GM18526 (cell line): ENCODE results near the gene HTRA1.

Source experiments
- POLR2A ChIP-seq: IDR thresholded peaks from 3 replicates; pipeline ENCODE4 v1.6.1; 2011; ENCODE audit not compliant: insufficient read length; ENCODE audit errors: extremely low read depth

Gene HTRA1

DNA sequence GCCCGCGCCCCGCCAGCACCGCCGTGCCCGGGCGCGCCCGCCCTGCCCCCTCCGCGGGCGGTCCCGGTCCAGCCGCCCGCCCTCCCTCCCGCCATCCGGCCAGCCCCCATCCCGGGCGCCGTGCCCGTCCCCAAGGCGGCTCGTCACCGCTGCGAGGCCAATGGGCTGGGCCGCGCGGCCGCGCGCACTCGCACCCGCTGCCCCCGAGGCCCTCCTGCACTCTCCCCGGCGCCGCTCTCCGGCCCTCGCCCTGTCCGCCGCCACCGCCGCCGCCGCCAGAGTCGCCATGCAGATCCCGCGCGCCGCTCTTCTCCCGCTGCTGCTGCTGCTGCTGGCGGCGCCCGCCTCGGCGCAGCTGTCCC, at the start of gene HTRA1:
TSS of gene HTRA1 (plus strand) at position 187 of the 362 bp plus-strand sequence. CDS start at position 287, 100 bp downstream.
- TF ChIP-seq POLR2A = no peak

- no peak for TF ChIP-seq POLR2A
Measured at GRCh38 chr10:122413327-122413726, 48.0 kb upstream of the HTRA1 start.

GRCh38 chr10:122417667-122418066, 43.7 kb upstream of the HTRA1 start:
- no peak for TF ChIP-seq POLR2A

GRCh38 chr10:122419016-122419415, 42.3 kb upstream of the HTRA1 start:
- no peak for TF ChIP-seq POLR2A

DNA sequence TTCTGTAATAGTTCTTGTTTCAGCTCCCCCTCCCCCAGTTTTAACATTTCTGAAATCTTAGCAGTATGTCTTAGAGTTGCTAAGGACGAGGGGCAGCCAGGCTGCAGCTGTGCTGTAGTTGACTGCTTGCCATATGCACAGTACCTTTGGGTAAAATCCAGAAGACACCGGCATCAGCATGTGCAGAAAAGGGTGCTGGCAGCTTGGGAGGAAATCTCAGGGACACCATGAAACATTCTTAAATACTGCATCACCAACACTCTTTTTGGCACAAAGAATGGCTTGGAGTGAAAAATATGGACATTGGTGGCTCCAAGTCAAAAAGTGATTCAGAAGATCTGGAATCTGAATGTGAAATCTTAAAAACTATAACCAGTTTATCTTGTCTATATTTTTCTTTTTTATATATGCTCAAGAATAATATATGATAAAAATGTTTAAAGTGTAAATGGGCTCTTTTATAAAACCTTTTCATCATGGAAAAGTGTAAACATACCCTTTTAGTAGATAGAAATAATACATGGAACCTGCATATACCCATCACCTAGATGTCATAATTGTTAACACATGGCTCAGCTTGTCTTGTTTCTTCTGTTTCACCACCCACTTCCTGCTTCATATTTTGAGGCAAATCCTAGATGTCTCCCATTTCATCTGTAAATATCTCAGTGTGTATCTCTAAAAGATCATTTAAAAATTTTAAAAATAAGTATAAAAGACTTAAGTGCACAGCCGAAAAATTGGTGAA, 41.3 kb upstream of the HTRA1 start:
- no peak for TF ChIP-seq POLR2A

DNA sequence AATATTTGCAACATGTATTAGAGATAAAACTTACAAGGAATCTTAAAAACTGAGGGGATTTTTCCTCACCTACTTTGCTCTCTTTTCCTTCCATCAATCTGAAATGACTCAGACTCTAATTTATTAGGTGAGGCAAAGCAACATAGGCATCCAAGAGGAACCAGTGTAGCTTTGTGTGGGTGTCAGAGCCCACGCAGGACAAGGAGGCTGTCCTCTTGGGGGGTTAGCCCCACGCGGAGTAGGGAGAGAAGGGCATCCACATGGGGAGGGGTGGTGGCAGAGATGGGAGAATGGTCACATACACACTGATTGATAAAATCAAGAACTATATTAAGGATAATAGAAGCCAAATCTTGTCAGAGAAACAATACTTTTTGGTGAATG, 40.7 kb upstream of the HTRA1 start:
- TF ChIP-seq POLR2A = no peak

GRCh38 chr10:122421054-122421625, 40.2 kb upstream of the HTRA1 start:
- no peak for TF ChIP-seq POLR2A

- TF ChIP-seq POLR2A = no peak
Measured at GRCh38 chr10:122421742-122422141, 39.6 kb upstream of the HTRA1 start.

DNA sequence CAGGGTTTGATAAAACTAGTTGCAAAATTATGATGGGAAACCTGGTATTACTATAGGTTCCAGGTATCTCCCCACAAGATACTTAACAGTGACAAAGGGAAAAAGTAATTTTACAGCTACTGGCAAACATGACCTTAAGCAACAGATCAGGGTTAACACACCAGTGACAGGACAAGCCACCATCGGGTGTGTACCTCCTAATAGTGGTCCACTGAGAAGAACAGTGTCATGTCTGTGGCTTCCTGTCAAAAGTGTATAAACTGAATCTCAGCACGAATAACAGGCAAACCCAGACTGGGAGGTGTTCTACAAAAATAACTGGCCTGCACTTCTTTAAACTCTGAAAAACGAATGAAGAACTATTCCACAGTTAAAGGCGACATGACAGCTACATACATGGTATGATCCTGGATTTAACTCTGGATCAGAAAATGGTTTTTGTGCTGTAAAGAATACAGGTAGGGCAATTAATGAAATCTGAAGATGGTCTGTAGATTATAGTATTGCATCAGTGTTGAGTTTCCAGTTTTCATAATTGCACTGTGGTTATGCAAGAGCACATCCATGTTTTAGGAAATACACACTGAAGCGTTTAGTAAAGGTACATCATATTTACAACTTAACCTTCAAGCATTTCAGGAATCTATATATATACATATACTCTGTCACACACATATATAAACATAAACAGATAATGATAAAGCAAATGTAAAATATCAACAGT, 38.9 kb upstream of the HTRA1 start:
- no peak for TF ChIP-seq POLR2A

GRCh38 chr10:122424059-122424458, 37.3 kb upstream of the HTRA1 start:
- TF ChIP-seq POLR2A = no peak

DNA sequence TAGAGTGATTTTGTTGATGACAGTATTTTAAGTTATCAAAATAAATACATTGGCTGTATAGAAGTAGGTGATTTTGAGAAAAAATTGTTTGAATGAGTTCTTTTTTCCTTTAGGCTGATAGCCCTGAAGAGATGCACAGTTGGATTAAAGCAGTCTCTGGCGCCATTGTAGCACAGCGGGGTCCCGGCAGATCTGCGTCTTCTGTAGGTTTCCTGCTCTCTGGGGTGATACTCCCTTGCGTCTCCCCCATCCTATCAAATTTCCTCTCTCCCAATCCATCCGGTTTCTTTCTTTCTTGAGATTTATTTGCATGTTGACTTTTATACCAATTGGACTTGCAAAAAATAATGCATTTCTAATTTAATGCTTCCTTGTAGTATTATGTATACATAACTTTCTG, 34.5 kb upstream of the HTRA1 start:
- no peak for TF ChIP-seq POLR2A

- no peak for TF ChIP-seq POLR2A
Measured at GRCh38 chr10:122427280-122427679, 34.1 kb upstream of the HTRA1 start.

GRCh38 chr10:122435212-122435827, 26.0 kb upstream of the HTRA1 start:
- TF ChIP-seq POLR2A = no peak

DNA sequence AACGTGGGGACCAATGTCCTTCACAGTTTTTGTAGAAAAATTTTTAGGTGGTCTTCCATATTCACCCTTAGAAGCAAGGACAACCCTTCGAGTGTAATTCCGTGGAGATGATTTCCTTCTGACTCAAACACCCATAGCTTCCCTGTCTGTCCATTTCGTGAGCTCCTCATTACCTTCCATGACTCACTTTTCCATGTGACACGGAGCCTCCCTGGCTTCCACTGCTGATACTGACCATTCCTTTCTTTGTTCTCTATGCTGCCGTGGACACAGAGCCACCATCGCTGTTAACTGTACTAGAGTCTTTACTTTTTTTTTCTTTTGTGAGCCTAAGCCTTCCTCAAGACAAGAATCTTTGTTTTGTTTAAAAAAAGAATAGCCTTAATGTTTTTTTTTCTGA, 19.4 kb upstream of the HTRA1 start:
- TF ChIP-seq POLR2A = no peak

GRCh38 chr10:122445469-122445868, 15.9 kb upstream of the HTRA1 start:
- no peak for TF ChIP-seq POLR2A

GRCh38 chr10:122445904-122446303, 15.4 kb upstream of the HTRA1 start:
- TF ChIP-seq POLR2A = no peak
